NCI-H1930 (cell line): ENCODE measurements around the gene ACAP2.
A peak's percentile ranks its signal among the peaks of the same experiment; 100 is the strongest.
"Not testable (repeated sequence)": the region's sequence is repeated elsewhere in the genome, so short reads cannot be mapped to it uniquely, and the experiment has no call there.

ENCODE experiments used
- DNase-seq, 2 experiments: peaks; one replicate each; lab custom pipeline; 2025; lab: John Stamatoyannopoulos, UW

ACAP2 gene

DNA sequence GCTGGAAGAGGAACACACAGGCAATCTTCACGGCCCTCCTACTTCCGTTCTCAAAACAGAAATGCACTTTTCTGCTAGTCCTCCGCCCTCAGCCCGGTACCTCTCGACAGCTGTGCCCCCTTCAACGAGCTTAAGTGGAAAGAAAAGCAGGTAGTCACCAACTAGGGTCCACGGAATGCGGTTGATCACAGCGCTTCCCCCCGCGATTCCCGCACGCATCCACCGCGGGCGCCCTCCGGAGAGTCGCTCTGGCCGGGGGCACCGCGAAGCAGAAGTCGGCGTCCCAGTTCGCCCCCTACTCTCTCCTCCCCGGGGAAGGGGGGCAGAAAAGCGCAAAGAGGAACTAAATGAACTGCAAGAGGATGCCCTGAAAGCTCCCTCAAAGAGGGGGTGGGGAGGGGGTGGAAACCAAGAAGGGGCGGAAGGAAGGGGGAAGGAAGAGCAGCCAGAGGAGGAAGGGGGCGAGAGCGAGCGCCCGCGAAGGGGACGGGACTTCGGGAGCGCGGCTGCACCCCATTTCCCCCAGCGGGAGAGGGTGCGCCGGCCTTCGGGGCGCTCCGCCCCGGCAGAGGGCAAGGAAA is 738 bp downstream of the ACAP2 start:
- DNase-seq = no peak

DNA sequence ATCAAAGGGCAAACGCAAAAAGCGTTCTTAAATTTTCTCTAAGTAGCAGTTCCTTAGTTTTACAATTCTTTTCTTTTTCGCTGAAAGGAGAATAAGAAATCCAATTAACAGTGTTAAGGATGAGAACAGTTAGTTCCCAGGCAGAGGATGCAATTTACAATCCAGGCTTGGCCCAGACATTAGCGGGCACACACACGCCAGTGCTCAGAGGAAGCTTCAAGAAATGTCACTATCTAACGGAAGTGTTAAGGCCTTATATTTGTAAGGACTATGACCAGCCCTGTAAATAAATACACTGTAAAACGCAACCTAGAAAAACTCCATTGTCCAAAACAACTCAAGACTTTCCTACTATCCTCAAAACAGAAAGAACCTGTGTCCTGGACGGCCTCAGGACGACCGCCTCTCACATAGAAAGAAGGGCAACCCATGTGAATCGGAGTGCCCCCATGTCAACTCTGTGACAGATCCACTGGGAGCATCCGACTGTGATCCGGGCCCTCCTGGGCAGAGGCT is 1.3 kb downstream of the ACAP2 start:
- DNase-seq = no peak

DNA sequence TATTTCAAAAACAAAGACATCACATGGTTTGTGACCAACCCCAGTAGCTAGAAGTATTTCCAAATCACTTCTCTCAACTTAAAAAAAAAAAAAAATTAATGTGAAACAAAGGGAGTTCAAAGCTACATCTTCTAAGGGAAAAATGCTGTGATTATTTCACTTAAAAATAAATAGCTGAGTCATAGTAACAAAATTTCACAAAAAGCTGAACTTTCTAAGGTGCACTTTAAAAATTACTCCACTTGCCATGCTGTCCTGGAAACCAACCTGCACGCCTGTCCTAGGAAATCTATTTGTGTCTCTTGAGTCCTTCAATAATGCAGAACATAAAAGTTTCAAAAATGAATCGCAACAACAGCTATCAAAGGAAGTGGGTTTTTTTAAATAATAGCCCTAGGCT is 1.8 kb downstream of the ACAP2 start:
- no peak for DNase-seq

DNA sequence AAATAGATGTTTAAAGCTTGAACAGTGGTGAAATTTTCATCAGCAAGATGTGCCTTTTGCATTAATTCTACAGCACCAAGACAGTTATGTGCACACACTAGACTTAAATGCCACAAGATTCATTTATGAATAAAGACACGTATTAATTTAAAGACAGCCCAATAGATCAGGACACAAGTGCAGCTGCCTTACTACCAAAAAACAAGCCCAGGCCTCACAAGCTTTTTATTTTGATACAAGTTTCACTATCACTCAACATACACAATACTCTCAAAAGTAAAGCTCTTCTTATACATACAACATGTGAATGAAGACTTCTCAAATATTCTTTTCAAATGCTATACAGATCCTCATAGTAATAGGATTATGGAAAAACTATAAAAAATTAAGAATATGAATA is 2.4 kb downstream of the ACAP2 start:
- no peak for DNase-seq

DNA sequence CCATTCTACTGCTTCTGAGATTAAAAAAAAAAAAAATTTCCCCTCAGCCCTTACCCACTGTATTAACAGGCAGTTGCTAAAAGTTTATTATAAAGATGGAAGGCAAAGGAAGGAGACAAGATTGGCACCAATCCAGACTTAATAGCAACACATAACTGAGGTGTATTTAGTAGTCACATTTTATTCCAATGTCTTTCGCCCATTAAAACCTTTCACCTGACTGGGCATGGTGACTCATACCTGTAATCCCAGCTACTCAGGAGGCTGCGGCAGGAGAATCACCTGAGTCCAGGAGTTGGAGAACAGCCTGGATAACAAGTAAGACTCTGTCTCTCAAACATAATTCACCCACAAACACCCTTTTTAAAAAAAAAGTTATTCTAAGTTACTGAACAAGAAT is 4.4 kb downstream of the ACAP2 start:
- no peak for DNase-seq

DNA sequence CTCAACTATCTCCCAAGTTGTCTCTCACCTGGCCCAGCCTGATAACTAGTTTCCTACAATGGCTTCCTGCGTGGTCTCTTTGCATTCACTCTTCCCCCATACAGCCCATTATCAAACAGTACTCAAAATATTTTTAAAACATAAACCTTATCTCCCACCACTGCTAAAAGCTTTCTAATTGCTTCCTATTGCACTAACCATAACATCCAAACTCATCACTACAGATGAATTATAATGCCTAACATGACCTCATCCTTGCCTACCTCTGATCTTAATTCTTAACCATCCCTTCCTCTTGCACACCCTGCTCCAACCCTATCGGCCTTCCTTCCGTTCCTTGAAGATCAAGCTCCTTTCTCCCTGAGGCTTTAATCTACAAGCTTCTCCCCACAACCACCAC is 17.0 kb downstream of the ACAP2 start:
- no peak for DNase-seq

DNA sequence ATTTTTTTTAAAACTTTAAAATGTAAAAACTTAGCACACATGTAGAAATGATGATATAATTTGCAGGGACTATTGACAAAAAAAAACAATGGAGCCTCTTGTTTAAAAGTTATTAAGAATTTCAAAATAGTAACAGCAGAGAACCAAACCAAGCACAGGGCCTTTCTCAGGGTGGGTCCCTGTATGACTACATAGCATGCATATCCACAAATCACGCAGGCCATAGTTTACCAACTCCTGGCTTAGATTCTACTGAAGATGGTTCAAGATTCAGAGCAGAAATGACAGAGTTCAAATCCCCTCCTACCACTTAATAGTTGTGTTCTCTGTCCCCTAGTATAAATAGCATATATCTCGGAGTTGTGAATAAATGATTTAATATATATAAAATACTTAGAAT is 19.0 kb downstream of the ACAP2 start:
- no peak for DNase-seq

DNA sequence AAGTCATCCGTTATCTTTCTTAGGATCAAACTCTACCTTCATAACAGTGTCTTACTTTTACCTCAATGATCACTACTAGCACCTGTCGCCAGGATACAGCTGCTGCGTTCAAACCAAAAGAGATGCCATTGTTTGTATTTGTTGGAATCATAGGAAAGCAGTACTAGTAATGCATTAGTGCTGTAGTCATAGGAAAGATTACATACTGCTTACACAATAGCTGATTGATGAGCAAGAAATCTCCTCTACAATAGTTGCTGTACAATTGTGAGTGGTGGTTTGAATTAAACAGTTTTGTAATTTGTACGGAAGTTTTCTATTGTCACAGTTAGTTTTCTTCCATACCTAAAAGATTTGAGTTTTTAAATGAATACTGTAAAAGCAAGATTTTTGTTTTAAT is 21.4 kb downstream of the ACAP2 start:
- DNase-seq = no peak

DNA sequence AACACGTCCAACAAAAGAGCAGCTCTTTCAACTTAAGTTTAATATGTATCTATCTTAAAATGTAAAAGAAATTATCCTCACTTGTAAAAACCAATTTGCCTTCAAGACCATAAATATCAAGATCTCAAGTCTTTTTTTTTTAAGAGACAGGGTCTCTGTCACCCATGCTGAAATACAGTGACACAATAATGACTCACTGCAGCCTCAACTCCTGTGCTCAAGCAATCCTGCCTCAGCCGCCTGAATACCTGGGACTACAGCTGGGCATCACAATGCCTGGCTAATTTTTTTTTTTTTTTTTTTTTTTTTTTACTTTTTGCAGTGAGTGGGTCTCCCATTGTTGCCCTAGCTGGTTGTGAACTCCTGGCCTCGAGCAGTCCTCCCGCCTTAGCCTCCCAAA is 26.0 kb downstream of the ACAP2 start:
- no peak for DNase-seq

DNA sequence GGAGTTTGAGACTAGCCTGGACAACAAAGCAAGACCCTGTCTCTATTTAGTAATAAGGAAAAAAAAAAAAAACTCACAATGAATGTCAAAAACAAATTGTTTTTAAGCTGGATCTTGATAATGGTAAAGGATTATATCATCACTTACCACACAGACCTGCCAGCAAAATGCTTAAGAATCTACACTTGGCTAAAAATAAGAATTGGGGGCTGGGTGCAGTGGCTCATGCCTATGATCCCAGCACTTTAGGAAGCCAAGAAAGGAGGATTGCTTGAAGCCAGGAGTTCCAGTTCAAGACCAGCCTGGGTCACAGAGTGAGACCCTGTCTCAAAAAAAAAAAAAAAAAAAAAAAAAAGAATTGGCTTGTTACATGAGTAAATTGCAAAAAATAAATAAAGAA is 31.0 kb downstream of the ACAP2 start:
- no peak for DNase-seq

DNA sequence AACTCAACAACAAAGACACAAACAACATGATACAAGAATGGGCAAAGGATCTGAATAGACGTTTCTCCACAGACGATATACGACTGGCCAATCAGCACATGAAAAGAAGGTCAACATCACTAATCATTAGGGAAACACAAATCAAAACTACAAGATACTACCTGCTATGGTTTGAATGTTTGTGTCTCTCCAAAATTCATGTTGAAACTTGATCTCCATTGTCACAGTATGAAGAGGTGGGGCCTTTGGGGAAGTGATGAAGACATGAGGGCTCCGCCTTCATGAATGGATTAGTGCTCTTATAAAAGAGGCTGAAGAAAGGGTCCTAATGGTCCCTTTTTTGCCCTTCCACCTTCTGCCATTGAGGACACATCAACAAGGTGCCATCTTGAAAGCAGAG is 32.3 kb downstream of the ACAP2 start:
- DNase-seq = no peak

DNA sequence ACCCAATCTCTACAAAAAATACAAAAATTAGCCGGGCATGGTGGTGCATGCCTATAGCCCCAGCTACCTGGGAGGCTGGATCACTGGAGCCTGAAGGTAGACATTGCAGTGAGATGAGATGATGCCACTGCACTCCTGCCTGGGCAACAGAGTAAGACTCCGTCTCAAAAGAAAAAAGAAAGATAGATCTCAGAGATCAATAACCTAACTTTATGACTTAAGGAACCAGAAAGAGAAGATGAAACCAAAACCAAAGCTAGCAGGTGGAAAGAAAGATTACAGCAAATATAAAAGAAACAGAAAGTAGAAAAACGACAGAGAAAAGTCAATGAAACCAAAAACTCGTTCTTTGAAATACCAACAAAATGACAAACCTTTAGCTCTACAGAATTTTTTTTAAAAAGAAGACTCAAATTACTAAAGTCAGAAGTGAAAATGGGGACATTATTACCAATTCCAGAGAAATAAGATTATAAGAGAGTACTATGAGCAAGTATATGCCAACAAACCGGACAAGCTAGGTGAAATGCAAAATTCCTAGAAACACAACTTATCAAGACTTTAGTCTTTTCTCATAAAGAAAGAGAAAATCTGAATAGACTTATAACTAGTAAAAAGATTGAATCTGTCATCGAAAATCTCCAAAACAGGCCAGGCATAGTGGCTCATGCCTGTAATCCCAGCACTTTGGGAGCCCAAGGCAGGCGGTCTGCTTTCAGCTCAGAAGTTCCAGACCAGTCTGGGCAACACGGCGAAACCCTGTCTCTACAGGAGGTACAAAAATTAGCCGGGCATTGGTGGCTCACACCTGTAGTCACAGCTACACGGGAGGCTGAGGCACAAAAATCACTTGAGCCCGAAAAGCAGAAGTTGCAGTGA is 35.0 kb downstream of the ACAP2 start:
- no peak for DNase-seq

DNA sequence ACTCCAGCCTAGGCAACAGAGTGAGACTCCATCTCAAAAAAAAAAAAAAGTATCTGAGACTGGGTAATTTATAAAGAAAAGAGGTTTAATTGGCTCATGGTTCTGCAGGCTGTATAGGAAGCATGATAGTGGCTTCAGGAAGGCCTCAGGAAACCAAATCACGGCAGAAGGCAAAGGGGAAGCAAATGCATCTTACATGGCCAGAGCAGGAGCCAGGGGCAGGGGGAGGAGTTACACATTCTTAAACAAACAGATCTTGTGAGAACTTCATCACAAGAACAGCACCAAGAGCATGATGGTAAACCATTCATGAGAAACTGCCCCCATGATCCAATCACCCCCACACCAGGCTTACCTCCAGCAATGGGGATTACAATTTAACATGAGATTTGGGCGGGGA is 37.2 kb downstream of the ACAP2 start:
- DNase-seq = no peak

DNA sequence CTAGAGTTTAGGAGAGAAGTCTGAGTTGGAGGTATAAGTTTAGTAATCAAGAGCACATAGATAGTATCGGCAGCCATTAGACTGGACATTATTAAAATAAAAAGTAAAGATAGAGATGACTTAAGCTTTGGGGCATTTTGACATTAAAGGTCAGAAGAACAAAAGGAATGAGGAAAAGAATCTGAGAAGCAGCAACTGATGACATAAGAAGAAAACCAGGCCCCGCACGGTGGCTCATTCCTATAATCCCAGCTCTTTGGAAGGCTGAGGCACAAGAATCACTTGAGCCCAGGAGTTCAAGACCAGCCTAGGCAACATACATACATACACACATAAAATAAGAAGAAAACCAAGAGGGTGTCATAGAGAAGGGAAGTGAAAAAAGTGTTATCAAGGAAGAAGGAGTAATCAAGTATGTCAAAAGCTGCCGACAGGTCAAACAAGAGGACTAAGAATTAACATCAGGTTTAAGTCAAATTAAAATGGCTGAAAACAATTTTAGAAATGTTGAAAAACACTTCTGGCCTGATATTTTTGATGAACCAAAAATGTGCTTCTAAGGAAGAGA is 38.9 kb downstream of the ACAP2 start:
- no peak for DNase-seq

DNA sequence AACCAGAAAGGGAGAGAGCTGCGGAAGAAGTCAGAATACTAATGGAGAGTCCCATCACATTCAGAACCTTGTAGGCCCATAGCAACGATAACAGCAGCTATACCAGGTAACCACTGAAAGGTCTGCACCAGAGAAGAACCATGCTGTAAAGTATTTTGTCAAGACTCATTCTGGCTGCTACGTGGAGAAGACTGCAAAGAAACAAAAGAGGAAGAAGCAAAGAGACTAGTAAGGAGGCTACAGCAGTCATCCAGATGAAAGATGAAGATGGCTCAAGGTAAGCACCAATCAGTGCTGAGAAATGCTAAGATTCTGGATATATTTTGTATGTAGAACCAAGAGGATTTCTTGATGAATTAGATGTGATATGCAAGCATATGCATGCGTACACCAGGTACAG is 39.6 kb downstream of the ACAP2 start:
- no peak for DNase-seq

DNA sequence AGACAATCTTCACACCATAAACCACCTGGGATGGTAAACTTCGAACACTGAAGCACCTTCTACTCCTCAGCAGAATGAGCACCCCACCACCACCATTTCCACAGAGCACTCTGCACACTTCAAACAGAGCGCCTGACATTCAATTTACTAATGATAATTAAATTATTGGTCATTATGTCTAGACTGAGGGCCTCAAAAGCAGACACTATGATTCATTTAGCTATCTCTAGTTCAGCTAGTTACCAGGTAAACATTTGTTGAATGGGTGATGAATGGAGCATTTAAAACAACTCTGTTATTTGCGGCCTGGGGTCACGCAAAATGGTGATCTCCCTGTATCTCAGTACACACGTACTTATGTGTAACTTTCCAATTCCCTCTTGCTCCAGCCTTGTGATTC is 40.9 kb downstream of the ACAP2 start:
- DNase-seq = peak; percentile 23 to 24

DNA sequence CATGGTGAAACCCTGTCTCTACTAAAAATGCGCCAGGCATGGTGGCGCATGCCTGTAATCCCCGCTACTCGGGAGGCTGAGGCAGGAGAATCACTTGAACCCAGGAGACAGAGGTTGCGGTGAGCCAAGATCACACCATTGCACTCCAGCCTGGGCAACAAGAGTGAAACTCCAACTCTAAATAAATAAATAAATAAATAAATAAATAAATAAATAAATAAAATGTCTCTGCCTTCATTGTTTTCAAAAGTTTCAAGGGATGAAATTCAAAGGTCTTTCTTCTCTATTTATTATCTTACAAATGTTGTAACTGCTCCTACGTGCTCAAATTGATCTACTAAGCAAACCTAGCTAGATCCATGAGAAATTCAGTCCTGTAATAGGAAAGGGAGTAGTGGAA is 44.4 kb downstream of the ACAP2 start:
- DNase-seq = not testable (repeated sequence)

DNA sequence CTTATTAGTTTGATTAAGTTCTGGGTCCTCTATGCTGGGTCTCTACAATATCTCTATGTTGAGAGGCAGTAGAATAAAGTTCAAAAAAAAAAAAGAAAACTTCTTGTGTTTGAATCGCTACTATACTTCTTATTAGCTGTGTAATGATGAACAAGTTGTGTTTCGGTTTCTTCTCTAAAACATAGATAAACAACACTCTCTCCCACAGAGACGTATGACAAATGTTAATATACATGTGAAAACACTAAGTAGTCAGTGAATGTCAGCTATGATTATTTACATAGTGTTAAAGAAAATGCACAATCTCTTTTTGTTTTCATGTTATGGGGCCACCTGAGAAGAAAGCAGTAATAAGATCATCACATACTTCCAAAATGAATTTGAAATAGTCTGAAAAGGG is 45.3 kb downstream of the ACAP2 start:
- no peak for DNase-seq

DNA sequence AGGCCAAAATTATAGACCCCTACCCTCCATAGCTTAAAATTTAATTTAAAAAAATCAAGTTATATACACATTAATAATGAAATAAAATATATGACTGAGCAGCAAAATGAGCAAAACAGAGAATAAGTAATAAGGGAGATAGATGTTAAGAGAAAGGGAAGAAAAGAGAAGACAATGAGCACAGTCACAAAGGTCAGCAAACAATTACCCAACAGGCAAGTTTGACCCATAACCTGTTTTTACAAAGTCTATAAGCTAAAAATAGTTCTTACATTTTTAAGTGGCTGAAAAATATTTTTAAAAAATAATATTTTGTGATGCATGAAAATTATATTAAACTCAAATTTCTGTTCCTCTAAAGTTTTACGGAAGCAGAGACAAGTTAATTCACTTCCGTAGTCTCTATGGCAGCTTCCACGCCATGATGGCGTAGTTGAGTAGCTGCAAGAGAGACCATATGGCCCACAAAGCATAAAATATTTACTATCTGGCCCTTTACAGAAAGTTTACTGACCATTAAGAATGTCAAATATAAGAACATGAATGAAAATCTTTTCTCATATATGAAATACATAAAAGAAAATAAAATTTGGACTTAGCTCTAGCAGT is 47.5 kb downstream of the ACAP2 start:
- DNase-seq = no peak

DNA sequence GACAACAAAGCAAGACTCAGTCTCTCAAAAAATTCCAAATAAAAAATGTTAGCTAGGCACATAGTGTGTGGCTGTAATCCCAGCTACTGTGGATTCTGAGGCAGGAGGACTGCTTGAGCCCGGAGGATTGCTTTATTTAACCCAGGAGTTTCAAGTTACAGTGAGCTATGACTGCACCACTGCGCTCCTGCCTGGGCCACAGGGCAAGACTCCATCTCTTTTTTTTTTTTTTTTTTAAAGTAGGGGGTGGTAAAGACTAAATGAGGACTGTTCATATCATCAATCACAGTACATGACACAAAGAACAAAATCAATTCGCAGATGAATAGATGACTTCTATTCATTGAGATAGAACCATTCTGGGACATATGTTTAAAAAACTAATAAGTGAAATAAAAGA is 48.1 kb downstream of the ACAP2 start:
- DNase-seq = no peak

DNA sequence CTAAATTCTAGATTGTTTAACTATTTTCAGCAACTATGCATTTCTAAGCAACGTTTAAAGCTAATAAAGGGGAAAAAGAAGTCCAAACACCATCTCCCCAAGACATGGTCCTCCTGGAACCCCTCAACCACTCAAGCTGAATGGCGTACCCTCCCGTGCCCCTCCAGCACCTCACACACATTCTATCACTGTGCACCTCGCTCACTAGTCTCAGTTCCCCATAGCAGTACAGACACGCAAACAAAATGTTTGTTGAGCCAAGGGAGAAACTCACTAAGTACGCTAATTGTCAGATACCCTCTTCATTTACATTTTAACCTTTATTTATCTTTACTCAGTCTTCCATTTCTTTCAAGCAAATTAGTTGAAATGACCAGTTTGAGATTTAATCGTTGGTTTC is 48.8 kb downstream of the ACAP2 start:
- DNase-seq = no peak

DNA sequence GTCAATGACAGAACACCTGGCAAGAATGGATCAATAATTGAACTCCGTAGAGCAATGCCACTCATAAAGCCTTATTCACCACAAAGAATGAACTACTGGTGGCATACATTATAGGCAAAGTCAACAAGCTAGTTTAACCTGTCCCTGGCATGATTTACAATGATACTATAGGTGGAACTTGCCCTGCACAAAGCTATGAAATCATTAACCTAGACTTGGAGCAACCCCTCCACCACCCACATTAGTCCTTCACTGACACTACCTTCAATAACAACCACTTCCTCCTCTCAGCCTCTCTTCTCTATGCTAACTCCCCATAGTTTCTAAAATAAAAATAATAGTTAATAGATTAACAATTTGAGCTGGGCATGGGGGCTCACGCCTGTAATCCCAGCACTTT is 54.4 kb downstream of the ACAP2 start:
- DNase-seq = no peak

DNA sequence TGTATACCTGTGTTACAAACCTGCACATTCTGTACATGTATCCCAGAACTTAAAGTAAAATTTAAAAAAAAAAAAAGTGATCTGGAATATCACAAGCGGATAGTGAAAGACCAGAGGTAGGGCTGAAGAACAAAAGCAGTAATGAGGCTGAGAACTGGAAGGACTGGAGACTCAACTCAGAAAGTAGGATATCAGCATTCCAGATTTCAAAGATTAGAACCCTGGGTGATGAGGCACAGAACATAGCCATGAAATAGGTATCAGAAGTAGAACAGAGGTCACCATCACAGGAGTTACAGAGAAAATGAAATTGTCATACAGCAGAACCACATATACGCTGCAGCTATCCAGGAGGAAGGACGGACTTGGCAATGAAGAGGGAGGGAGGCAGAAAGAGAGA is 56.1 kb downstream of the ACAP2 start:
- no peak for DNase-seq
